ENCODE results near the gene FLVCR2.
A peak's percentile ranks its signal among the peaks of the same experiment; 100 is the strongest.

FLVCR2 gene

GRCh38 chr14:75630695-75631452, 52.5 kb downstream of the FLVCR2 start:
- no peak overlapping the region for H3K27ac Mint-ChIP-seq
- no peaks in the 10 kb centered on the region for H3K4me1 Mint-ChIP-seq (ENCODE audit: low read depth in 2 of 2)
- no peaks in the 10 kb centered on the region for H3K36me3 Mint-ChIP-seq (ENCODE audit: insufficient read depth)
- no peaks in the 10 kb centered on the region for H3K9me3 Mint-ChIP-seq
- DNase-seq (no peak), ATAC-seq (replicated peaks) (no peak)
- no peak overlapping the region for H3K4me3 Mint-ChIP-seq
- H3K27me3 Mint-ChIP-seq: no peaks in the 10 kb centered on the region

- no peaks in the 10 kb centered on the region for H3K4me1 Mint-ChIP-seq (ENCODE audit: low read depth in 2 of 2)
- no peak overlapping the region for H3K4me3 Mint-ChIP-seq
- ATAC-seq (replicated peaks) (no peak), DNase-seq (no peak)
- H3K27me3 Mint-ChIP-seq: no peaks in the 10 kb centered on the region
- no peaks in the 10 kb centered on the region for H3K36me3 Mint-ChIP-seq (ENCODE audit: insufficient read depth)
- no peak overlapping the region for H3K27ac Mint-ChIP-seq
- H3K9me3 Mint-ChIP-seq: no peaks in the 10 kb centered on the region
These were observed 53.0 kb downstream of the FLVCR2 start for GRCh38 chr14:75631453-75631831.

- no peaks in the 10 kb centered on the region for H3K27me3 Mint-ChIP-seq
- no peaks in the 10 kb centered on the region for H3K9me3 Mint-ChIP-seq
- ATAC-seq (replicated peaks) (no peak), DNase-seq (no peak)
- H3K4me1 Mint-ChIP-seq (ENCODE audit: low read depth in 2 of 2): no peaks in the 10 kb centered on the region
- no peak overlapping the region for H3K4me3 Mint-ChIP-seq
- no peaks in the 10 kb centered on the region for H3K36me3 Mint-ChIP-seq (ENCODE audit: insufficient read depth)
- no peak overlapping the region for H3K27ac Mint-ChIP-seq
These were observed 56.4 kb downstream of the FLVCR2 start for GRCh38 chr14:75634848-75635247.

- DNase-seq: no peak
- Mint-ChIP-seq H3K27me3 (no peaks in the 10 kb centered on the region), H3K4me3 (no peak overlapping the region), H3K9me3 (no peaks in the 10 kb centered on the region), H3K4me1 (ENCODE audit: low read depth in 2 of 2) (no peaks in the 10 kb centered on the region), H3K36me3 (ENCODE audit: insufficient read depth) (no peaks in the 10 kb centered on the region), H3K27ac (no peak overlapping the region)
- no peak for ATAC-seq (replicated peaks)
These were observed 57.8 kb downstream of the FLVCR2 start for GRCh38 chr14:75636100-75636692.

- DNase-seq (no peak), ATAC-seq (replicated peaks) (no peak)
- H3K4me3 Mint-ChIP-seq: no peak overlapping the region
- H3K27me3 Mint-ChIP-seq: no peaks in the 10 kb centered on the region
- no peaks in the 10 kb centered on the region for H3K4me1 Mint-ChIP-seq (ENCODE audit: low read depth in 2 of 2)
- H3K36me3 Mint-ChIP-seq (ENCODE audit: insufficient read depth): peaks cover 4% of the 10 kb centered on the region
- H3K27ac Mint-ChIP-seq: no peak overlapping the region
- H3K9me3 Mint-ChIP-seq: no peaks in the 10 kb centered on the region
These were observed 62.5 kb downstream of the FLVCR2 start for GRCh38 chr14:75640876-75641275.

GRCh38 chr14:75643985-75644384, 65.6 kb downstream of the FLVCR2 start:
- no peak for ATAC-seq (replicated peaks)
- peaks cover 9% of the 10 kb centered on the region for H3K36me3 Mint-ChIP-seq (ENCODE audit: insufficient read depth)

GRCh38 chr14:75645056-75645455, 66.6 kb downstream of the FLVCR2 start:
- no peak for DNase-seq
- peaks cover 15% of the 10 kb centered on the region for H3K36me3 Mint-ChIP-seq (ENCODE audit: insufficient read depth)
- H3K27me3 Mint-ChIP-seq: no peaks in the 10 kb centered on the region
- H3K4me3 Mint-ChIP-seq: no peak overlapping the region
- no peaks in the 10 kb centered on the region for H3K9me3 Mint-ChIP-seq
- no peak for ATAC-seq (replicated peaks)
- no peak overlapping the region for H3K27ac Mint-ChIP-seq
- no peaks in the 10 kb centered on the region for H3K4me1 Mint-ChIP-seq (ENCODE audit: low read depth in 2 of 2)

More at GRCh38 chr14:75643985-75644384, 65.6 kb downstream of the FLVCR2 start:
- H3K27me3 Mint-ChIP-seq: no peaks in the 10 kb centered on the region
- no peak overlapping the region for H3K27ac Mint-ChIP-seq
- no peaks in the 10 kb centered on the region for H3K9me3 Mint-ChIP-seq
- no peak overlapping the region for H3K4me3 Mint-ChIP-seq
- no peaks in the 10 kb centered on the region for H3K4me1 Mint-ChIP-seq (ENCODE audit: low read depth in 2 of 2)
- no peak for DNase-seq

- Mint-ChIP-seq H3K4me1 (ENCODE audit: low read depth in 2 of 2) (no peaks in the 10 kb centered on the region), H3K36me3 (ENCODE audit: insufficient read depth) (peaks cover 32% of the 10 kb centered on the region), H3K27ac (peak overlapping the region in 1 of 2 donors; percentile 36), H3K4me3 (no peak overlapping the region), H3K9me3 (no peaks in the 10 kb centered on the region), H3K27me3 (no peaks in the 10 kb centered on the region)
- ATAC-seq (replicated peaks) (no peak), DNase-seq (no peak)
These were observed 68.3 kb downstream of the FLVCR2 start for GRCh38 chr14:75646762-75647161.

GRCh38 chr14:75647640-75648039, 69.2 kb downstream of the FLVCR2 start:
- no peak overlapping the region for H3K27ac Mint-ChIP-seq
- no peaks in the 10 kb centered on the region for H3K9me3 Mint-ChIP-seq
- H3K36me3 Mint-ChIP-seq (ENCODE audit: insufficient read depth): peaks cover 35% of the 10 kb centered on the region
- no peak overlapping the region for H3K4me3 Mint-ChIP-seq
- H3K4me1 Mint-ChIP-seq (ENCODE audit: low read depth in 2 of 2): no peaks in the 10 kb centered on the region
- ATAC-seq (replicated peaks): no peak
- no peak for DNase-seq
- no peaks in the 10 kb centered on the region for H3K27me3 Mint-ChIP-seq

- H3K4me1 Mint-ChIP-seq (ENCODE audit: low read depth in 2 of 2): no peaks in the 10 kb centered on the region
- no peak for ATAC-seq (replicated peaks)
- no peaks in the 10 kb centered on the region for H3K9me3 Mint-ChIP-seq
- H3K27me3 Mint-ChIP-seq: no peaks in the 10 kb centered on the region
- peak overlapping the region in 1 of 2 donors; percentile 62 for H3K27ac Mint-ChIP-seq
- no peak for DNase-seq
- H3K4me3 Mint-ChIP-seq: no peak overlapping the region
- H3K36me3 Mint-ChIP-seq (ENCODE audit: insufficient read depth): peaks cover 41% of the 10 kb centered on the region
These were observed 69.8 kb downstream of the FLVCR2 start for GRCh38 chr14:75648066-75648838.

GRCh38 chr14:75649337-75649736, 70.9 kb downstream of the FLVCR2 start:
- Mint-ChIP-seq H3K27me3 (no peaks in the 10 kb centered on the region), H3K9me3 (no peaks in the 10 kb centered on the region), H3K27ac (no peak overlapping the region), H3K4me1 (ENCODE audit: low read depth in 2 of 2) (no peaks in the 10 kb centered on the region), H3K4me3 (no peak overlapping the region), H3K36me3 (ENCODE audit: insufficient read depth) (peaks cover 38% of the 10 kb centered on the region)
- DNase-seq (no peak), ATAC-seq (replicated peaks) (no peak)

- peaks cover 38% of the 10 kb centered on the region for H3K36me3 Mint-ChIP-seq (ENCODE audit: insufficient read depth)
- H3K4me1 Mint-ChIP-seq (ENCODE audit: low read depth in 2 of 2): no peaks in the 10 kb centered on the region
- ATAC-seq (replicated peaks) (no peak), DNase-seq (no peak)
- H3K27me3 Mint-ChIP-seq: no peaks in the 10 kb centered on the region
- no peaks in the 10 kb centered on the region for H3K9me3 Mint-ChIP-seq
- H3K4me3 Mint-ChIP-seq: no peak overlapping the region
- H3K27ac Mint-ChIP-seq: no peak overlapping the region
These were observed 71.4 kb downstream of the FLVCR2 start for GRCh38 chr14:75649773-75650172.

GRCh38 chr14:75650253-75651058, 72.0 kb downstream of the FLVCR2 start:
- H3K27ac Mint-ChIP-seq: no peak overlapping the region
- no peak overlapping the region for H3K4me3 Mint-ChIP-seq
- DNase-seq: no peak
- ATAC-seq (replicated peaks): no peak
- H3K9me3 Mint-ChIP-seq: no peaks in the 10 kb centered on the region
- H3K36me3 Mint-ChIP-seq (ENCODE audit: insufficient read depth): peaks cover 38% of the 10 kb centered on the region
- H3K27me3 Mint-ChIP-seq: no peaks in the 10 kb centered on the region
- H3K4me1 Mint-ChIP-seq (ENCODE audit: low read depth in 2 of 2): no peaks in the 10 kb centered on the region

Measured in effector memory CD8-positive, alpha-beta T cell (primary cell).